Liver (tissue), 9 donors: Measurements from ENCODE around the gene TMEM231. TPM values are rescaled to one million over a fixed set of nuclear protein-coding genes. Genes with fewer than 3 reads are reported as not detected.

ENCODE experiments used
- DNase-seq: peaks from one replicate; pipeline ENCODE4 v3.0.0-alpha.2; 2017; ENCODE audit warnings: low spot score
- H3K27ac ChIP-seq, 2 donors: one replicate each; pipeline ENCODE4 v1.7.0; 2013; ENCODE audit warnings: inconsistent platforms in 2 of 2, low read length in 2 of 2, control low read depth in 1 of 2, low read depth in 1 of 2, mild to moderate bottlenecking in 1 of 2
- H3K27me3 ChIP-seq, 4 donors: one replicate each; pipeline versions ENCODE4 v1.6.1 to v1.7.0; 2013; ENCODE audit warnings: low read length in 3 of 4, inconsistent platforms in 1 of 4, mild to moderate bottlenecking in 1 of 4, moderate library complexity in 1 of 4; ENCODE audit not compliant: control insufficient read depth in 4 of 4, insufficient read depth in 4 of 4
- H3K36me3 ChIP-seq, 4 donors: one replicate each; pipeline versions ENCODE4 v1.6.1 to v1.7.0; 2013; ENCODE audit warnings: low read length in 3 of 4, mild to moderate bottlenecking in 3 of 4, low read depth in 1 of 4, moderate library complexity in 1 of 4; ENCODE audit not compliant: control insufficient read depth in 4 of 4, insufficient read depth in 3 of 4
- H3K4me1 ChIP-seq, 4 donors: one replicate each; pipeline versions ENCODE4 v1.6.1 to v1.7.0; 2013; ENCODE audit warnings: low read length in 3 of 4, mild to moderate bottlenecking in 3 of 4, moderate library complexity in 1 of 4; ENCODE audit not compliant: control insufficient read depth in 4 of 4, insufficient read depth in 4 of 4
- H3K4me3 ChIP-seq, 3 donors: one replicate each; pipeline versions ENCODE4 v1.6.1 to v1.7.0; 2013; ENCODE audit warnings: low read length in 3 of 3, control low read depth in 1 of 3, low read depth in 1 of 3, mild to moderate bottlenecking in 1 of 3
- H3K9ac ChIP-seq, 2 donors: one replicate each; pipeline ENCODE4 v1.7.0; 2013; ENCODE audit warnings: low read length in 2 of 2, mild to moderate bottlenecking in 2 of 2, moderate library complexity in 2 of 2, control low read depth in 1 of 2, low read depth in 1 of 2
- H3K9me3 ChIP-seq, 4 donors: one replicate each; pipeline versions ENCODE4 v1.6.1 to v1.7.0; 2013; ENCODE audit warnings: low read length in 3 of 4; ENCODE audit not compliant: control insufficient read depth in 4 of 4
- EGR1 ChIP-seq, 2 donors: IDR thresholded peaks; 2 replicates each; pipeline ENCODE4 v1.6.1; 2016 to 2018; ENCODE audit warnings: antibody characterized with exemption in 2 of 2, low read depth in 2 of 2
- FOXA1 ChIP-seq: IDR thresholded peaks from 2 replicates; pipeline ENCODE4 v1.6.1; 2016; ENCODE audit warnings: antibody characterized with exemption
- FOXA2 ChIP-seq: IDR thresholded peaks from 2 replicates; pipeline ENCODE4 v1.6.1; 2016; ENCODE audit warnings: antibody characterized with exemption
- GABPA ChIP-seq, 2 donors: IDR thresholded peaks in 1 of 2; conservative IDR thresholded peaks in 1 of 2; 2 replicates each; pipeline ENCODE4 v1.6.1; 2016; ENCODE audit warnings: antibody characterized with exemption in 2 of 2, mild to moderate bottlenecking in 1 of 2, moderate library complexity in 1 of 2
- HNF4G ChIP-seq: IDR thresholded peaks from 2 replicates; pipeline ENCODE4 v1.6.1; 2016; ENCODE audit warnings: antibody characterized with exemption
- JUND ChIP-seq, 2 donors: IDR thresholded peaks; 2 replicates each; pipeline ENCODE4 v1.6.1; 2016; ENCODE audit warnings: antibody characterized with exemption in 2 of 2
- NR2F2 ChIP-seq: IDR thresholded peaks from 2 replicates; pipeline ENCODE4 v1.6.1; 2016; ENCODE audit warnings: antibody characterized with exemption
- RAD21 ChIP-seq, 2 donors: IDR thresholded peaks; 2 replicates each; pipeline ENCODE4 v1.6.1; 2016; ENCODE audit warnings: antibody characterized with exemption in 2 of 2, mild to moderate bottlenecking in 2 of 2
- RXRA ChIP-seq, 2 donors: IDR thresholded peaks; 2 replicates each; pipeline ENCODE4 v1.6.1; 2017 to 2018; ENCODE audit warnings: antibody characterized with exemption in 2 of 2, mild to moderate bottlenecking in 1 of 2
- SP1 ChIP-seq: IDR thresholded peaks from 2 replicates; pipeline ENCODE4 v1.6.1; 2018; ENCODE audit warnings: antibody characterized with exemption, mild to moderate bottlenecking
- TAF1 ChIP-seq: conservative IDR thresholded peaks from 2 replicates; pipeline ENCODE4 v1.6.1; 2016; ENCODE audit warnings: antibody characterized with exemption, mild to moderate bottlenecking
- YY1 ChIP-seq: IDR thresholded peaks from 2 replicates; pipeline ENCODE4 v1.6.1; 2016; ENCODE audit warnings: antibody characterized with exemption, mild to moderate bottlenecking
- WGBS: extraction: QIAGEN DNeasy Blood & Tissue Kit; methylation state at CpG from one replicate; pipeline ENCODE4 v1.1.7; 2013; 5-methylcytosine and 5-hydroxymethylcytosine counted together
- polyA plus RNA-seq, 2 donors: library from polyadenylated mRNA; stranded (reverse) in 1 of 2; unstranded in 1 of 2; fragments of 200-250 nt in 1 of 2; fragments of >200 nt in 1 of 2; fragmentation: Nextera tagmentation in 1 of 2; extraction: Ambion mirVana in 1 of 2; gene quantifications; one replicate each; pipeline versions ENCODE4 v1.2.1 to v1.2.3, GENCODE V29; 2013 to 2015
- total RNA-seq, 2 donors: library from RNA; depleted of rRNA; stranded (reverse); fragments of >200 nt; gene quantifications; one replicate each; pipeline ENCODE4 v1.2.3, GENCODE V29; 2014
- TF ChIP-seq, protein P1 (sequence below): fragments of 150-350 bp; IDR thresholded peaks from 2 replicates; pipeline ENCODE4 v1.5.1; 2017; ENCODE audit warnings: improper control_type of control experiment, low read depth, low read length; ENCODE audit not compliant: missing input control
- TF ChIP-seq, protein P2 (sequence below): IDR thresholded peaks from 2 replicates; pipeline ENCODE4 v1.6.1; 2016; ENCODE audit warnings: antibody characterized with exemption
- TF ChIP-seq, protein P3 (sequence below): IDR thresholded peaks from 2 replicates; pipeline ENCODE4 v1.6.1; 2016; ENCODE audit warnings: antibody characterized with exemption, mild to moderate bottlenecking
- donor health status: healthy.
- donor health status: healthy.
- donor health status: healthy.
- donor health status: healthy.
- donor health status: healthy.

TMEM231 gene
- total and polyA plus RNA-seq, 4 donors: 0.60 to 2.1 (median 2.0) TPM

DNA sequence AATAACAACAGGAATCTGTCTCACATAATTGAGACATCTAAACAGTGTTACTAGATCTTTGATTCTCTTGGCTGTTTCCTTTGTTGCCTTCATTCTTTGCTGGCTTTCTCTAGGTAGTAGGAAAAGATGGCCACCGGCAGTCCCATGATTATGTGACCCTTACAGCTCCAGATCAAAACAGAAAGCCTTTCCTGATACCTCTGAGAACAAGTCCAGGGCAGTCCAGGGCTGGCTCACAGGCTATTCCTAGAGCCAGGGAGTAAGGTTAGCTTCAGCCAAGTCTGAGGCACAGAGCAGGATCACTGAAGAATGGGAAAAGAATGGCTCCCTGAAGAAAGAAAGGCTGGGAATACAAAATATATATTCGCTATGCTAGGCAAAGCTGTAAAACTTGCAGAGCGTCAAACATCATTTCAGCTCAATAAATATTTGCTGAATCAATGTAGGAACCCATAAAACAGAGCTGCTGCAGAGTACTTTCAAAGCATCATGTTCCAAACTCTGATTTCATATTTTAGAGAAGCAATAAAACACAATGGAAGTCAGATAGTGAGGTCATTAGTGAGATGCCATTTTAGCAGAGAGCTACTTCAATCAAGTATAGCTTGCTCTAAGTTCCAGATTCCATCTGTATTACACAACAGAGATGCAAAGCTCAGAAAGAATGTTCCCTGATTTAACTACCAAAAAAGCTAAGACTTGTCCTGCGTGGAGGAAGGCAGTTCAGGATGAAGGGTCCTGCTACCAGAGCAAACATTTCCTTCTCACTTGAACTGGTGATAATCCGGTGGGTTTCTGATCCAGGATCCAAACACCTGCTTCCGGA, 43.6 kb upstream of the TMEM231 start:
- no peak overlapping the region for H3K4me3 ChIP-seq
- peaks cover 5 to 40% (median 37%) of the 10 kb centered on the region in 4 donors for H3K36me3 ChIP-seq
- TF ChIP-seq FOXA1: no peak
- TF ChIP-seq, protein P1, sequence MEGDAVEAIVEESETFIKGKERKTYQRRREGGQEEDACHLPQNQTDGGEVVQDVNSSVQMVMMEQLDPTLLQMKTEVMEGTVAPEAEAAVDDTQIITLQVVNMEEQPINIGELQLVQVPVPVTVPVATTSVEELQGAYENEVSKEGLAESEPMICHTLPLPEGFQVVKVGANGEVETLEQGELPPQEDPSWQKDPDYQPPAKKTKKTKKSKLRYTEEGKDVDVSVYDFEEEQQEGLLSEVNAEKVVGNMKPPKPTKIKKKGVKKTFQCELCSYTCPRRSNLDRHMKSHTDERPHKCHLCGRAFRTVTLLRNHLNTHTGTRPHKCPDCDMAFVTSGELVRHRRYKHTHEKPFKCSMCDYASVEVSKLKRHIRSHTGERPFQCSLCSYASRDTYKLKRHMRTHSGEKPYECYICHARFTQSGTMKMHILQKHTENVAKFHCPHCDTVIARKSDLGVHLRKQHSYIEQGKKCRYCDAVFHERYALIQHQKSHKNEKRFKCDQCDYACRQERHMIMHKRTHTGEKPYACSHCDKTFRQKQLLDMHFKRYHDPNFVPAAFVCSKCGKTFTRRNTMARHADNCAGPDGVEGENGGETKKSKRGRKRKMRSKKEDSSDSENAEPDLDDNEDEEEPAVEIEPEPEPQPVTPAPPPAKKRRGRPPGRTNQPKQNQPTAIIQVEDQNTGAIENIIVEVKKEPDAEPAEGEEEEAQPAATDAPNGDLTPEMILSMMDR: no peak
- TF ChIP-seq, protein P2, sequence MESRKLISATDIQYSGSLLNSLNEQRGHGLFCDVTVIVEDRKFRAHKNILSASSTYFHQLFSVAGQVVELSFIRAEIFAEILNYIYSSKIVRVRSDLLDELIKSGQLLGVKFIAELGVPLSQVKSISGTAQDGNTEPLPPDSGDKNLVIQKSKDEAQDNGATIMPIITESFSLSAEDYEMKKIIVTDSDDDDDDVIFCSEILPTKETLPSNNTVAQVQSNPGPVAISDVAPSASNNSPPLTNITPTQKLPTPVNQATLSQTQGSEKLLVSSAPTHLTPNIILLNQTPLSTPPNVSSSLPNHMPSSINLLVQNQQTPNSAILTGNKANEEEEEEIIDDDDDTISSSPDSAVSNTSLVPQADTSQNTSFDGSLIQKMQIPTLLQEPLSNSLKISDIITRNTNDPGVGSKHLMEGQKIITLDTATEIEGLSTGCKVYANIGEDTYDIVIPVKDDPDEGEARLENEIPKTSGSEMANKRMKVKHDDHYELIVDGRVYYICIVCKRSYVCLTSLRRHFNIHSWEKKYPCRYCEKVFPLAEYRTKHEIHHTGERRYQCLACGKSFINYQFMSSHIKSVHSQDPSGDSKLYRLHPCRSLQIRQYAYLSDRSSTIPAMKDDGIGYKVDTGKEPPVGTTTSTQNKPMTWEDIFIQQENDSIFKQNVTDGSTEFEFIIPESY: no peak
- TF ChIP-seq FOXA2: no peak
- no peak for TF ChIP-seq SP1
- no peak overlapping the region for H3K9ac ChIP-seq
- no peaks in the 10 kb centered on the region for H3K4me1 ChIP-seq
- H3K27me3 ChIP-seq: no peaks in the 10 kb centered on the region
- 92% methylated on average over 6 of the region's 6 CpGs for WGBS
- H3K27ac ChIP-seq: no peak overlapping the region
- DNase-seq: no peak
- H3K9me3 ChIP-seq: no peaks in the 10 kb centered on the region

DNA sequence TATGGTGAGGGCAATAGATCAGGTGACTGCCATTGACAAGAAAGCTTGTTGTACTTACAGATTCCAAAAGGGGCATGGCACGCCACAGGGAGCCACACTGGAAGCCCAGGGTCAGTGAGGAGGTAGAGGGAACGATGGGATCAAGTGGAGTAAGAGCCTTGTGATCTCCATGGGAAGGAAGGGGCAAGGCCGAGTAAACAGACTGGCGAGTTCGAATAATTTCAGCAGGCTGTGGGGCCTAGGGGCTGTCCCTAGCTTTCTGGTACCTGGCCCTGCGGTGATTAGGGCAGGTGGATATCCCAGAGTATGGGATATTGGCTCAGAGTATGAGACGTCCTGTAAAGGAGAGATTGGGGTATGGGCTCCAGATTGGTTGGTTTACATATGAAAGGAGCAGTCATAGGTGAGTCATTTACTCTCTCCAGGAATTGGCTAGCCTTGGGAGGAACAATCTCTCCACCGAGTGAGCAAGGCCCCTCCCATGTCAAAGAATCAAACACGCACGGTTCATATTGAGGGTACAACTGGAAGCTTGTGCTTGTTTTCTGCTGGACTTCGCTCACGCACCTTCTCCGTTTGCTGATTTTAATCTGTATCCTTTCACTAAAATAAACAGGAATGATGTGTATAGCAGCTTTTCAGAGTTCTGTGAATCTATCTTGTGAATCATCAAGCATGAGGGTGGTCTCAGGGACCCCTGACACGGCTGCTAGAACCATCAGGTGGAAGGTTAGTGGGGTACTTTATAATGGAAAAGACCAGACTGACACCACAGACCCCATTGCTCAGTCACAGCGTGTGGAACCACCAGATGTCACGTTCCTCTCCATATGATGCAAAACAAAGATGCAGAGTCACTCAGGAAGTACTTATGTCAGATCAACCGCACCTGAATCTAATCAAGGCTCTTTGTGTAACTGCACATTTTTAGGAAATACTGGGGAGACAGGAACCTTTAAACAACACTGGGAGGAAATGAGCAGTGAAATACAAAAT, 38.1 kb upstream of the TMEM231 start:
- no peaks in the 10 kb centered on the region for H3K4me1 ChIP-seq
- H3K9me3 ChIP-seq: no peaks in the 10 kb centered on the region
- TF ChIP-seq YY1: no peak
- TF ChIP-seq JUND (IDR thresholded peaks at IDR 0.05): no peak
- TF ChIP-seq RAD21 (IDR thresholded peaks at IDR 0.05): no peak
- TF ChIP-seq HNF4G: no peak
- no peak for TF ChIP-seq TAF1
- TF ChIP-seq, protein P3, sequence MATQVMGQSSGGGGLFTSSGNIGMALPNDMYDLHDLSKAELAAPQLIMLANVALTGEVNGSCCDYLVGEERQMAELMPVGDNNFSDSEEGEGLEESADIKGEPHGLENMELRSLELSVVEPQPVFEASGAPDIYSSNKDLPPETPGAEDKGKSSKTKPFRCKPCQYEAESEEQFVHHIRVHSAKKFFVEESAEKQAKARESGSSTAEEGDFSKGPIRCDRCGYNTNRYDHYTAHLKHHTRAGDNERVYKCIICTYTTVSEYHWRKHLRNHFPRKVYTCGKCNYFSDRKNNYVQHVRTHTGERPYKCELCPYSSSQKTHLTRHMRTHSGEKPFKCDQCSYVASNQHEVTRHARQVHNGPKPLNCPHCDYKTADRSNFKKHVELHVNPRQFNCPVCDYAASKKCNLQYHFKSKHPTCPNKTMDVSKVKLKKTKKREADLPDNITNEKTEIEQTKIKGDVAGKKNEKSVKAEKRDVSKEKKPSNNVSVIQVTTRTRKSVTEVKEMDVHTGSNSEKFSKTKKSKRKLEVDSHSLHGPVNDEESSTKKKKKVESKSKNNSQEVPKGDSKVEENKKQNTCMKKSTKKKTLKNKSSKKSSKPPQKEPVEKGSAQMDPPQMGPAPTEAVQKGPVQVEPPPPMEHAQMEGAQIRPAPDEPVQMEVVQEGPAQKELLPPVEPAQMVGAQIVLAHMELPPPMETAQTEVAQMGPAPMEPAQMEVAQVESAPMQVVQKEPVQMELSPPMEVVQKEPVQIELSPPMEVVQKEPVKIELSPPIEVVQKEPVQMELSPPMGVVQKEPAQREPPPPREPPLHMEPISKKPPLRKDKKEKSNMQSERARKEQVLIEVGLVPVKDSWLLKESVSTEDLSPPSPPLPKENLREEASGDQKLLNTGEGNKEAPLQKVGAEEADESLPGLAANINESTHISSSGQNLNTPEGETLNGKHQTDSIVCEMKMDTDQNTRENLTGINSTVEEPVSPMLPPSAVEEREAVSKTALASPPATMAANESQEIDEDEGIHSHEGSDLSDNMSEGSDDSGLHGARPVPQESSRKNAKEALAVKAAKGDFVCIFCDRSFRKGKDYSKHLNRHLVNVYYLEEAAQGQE: no peak
- TF ChIP-seq, protein P1: no peak
- TF ChIP-seq, protein P2: no peak
- no peak for TF ChIP-seq FOXA1
- TF ChIP-seq EGR1 (IDR thresholded peaks at IDR 0.05; ENCODE audit: low read depth in 2 of 2): no peak
- no peak for TF ChIP-seq FOXA2
- TF ChIP-seq RXRA (IDR thresholded peaks at IDR 0.05): no peak
- TF ChIP-seq NR2F2: no peak
- no peak for TF ChIP-seq GABPA (IDR thresholded peaks at IDR 0.05 in 1 of 2, conservative IDR thresholded peaks at IDR 0.05 in 1 of 2)
- no peak for TF ChIP-seq SP1
- no peak overlapping the region for H3K9ac ChIP-seq
- no peak overlapping the region for H3K27ac ChIP-seq
- H3K4me3 ChIP-seq: no peak overlapping the region
- H3K27me3 ChIP-seq: no peaks in the 10 kb centered on the region
- no peak for DNase-seq
- peaks cover 0 to 7% (median 5%) of the 10 kb centered on the region in 4 donors for H3K36me3 ChIP-seq
- WGBS: 87% methylated on average over 17 of the region's 17 CpGs
